ENCODE data around the gene CELF2. TPM values are rescaled to one million over a fixed set of nuclear protein-coding genes. Genes with fewer than 3 reads are reported as not detected.

The CELF2 gene
- total RNA-seq, 2 donors from 2014 or later = 10.4 to 11.2 TPM

DNA sequence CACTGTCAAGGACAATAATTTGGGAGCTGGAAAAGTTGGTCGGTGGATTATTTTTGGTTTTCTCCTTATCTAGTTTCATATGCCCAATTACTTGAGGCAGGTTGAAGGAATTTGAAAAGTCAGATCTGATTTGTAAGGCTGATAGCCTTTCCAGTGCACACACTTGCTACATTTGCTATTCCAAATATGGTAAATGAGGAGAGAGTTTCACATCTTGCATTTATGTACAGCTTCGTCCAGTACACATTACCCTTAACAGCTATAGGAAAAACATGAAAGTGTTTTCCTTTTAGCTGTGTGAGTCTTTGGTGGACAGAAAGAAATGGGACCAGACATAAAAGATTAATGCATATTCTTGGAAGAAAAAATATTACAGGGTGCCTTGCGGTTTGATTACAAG, 201.8 kb downstream of the CELF2 start:
- H3K27ac ChIP-seq = no peak overlapping the region
- WGBS, 2 donors = 79 to 85% methylated on average over 3 of the region's 3 CpGs

DNA sequence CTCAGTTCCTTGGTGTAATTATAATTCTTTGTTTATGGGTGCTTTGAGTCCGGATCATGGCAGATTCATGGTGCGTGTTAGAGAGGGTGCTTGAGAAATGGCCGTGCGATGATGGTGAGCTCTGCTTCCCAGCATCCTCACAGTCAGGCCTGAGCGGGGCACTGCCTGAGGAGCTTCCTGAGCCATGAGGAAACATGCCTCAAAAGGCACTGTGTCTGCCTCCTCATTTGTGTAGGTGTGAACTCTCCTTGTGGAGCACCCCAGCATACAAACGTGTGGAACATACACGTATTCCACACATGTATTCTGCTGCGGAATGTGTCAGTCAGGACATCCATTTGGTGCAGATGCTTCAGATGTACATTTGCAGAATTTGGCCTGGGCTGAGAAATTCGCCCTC, 205.4 kb downstream of the CELF2 start:
- ATAC-seq (no peak), DNase-seq (no peak)
- WGBS, 2 donors = 78 to 86% methylated on average over 9 of the region's 9 CpGs
- H3K4me3 ChIP-seq = no peak overlapping the region
- no peaks in the 10 kb centered on the region for H3K27me3 ChIP-seq
- no peaks in the 10 kb centered on the region for H3K9me3 ChIP-seq
- no peaks in the 10 kb centered on the region for H3K36me3 ChIP-seq (replicated peaks in 1 of 2; ENCODE audit: insufficient read depth in 1 of 2, low read depth in 2 of 2)
- no peak for TF ChIP-seq POLR2A (IDR thresholded peaks at IDR 0.05)
- TF ChIP-seq, protein P1, sequence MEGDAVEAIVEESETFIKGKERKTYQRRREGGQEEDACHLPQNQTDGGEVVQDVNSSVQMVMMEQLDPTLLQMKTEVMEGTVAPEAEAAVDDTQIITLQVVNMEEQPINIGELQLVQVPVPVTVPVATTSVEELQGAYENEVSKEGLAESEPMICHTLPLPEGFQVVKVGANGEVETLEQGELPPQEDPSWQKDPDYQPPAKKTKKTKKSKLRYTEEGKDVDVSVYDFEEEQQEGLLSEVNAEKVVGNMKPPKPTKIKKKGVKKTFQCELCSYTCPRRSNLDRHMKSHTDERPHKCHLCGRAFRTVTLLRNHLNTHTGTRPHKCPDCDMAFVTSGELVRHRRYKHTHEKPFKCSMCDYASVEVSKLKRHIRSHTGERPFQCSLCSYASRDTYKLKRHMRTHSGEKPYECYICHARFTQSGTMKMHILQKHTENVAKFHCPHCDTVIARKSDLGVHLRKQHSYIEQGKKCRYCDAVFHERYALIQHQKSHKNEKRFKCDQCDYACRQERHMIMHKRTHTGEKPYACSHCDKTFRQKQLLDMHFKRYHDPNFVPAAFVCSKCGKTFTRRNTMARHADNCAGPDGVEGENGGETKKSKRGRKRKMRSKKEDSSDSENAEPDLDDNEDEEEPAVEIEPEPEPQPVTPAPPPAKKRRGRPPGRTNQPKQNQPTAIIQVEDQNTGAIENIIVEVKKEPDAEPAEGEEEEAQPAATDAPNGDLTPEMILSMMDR (IDR thresholded peaks at IDR 0.05) = no peak
- H3K27ac ChIP-seq = no peak overlapping the region
- H3K4me1 ChIP-seq = no peaks in the 10 kb centered on the region
- intact Hi-C loops (cut with DNase I) = no loop called here

More for the DNA sequence above, 201.8 kb downstream of the CELF2 start:
- Histone ChIP-seq H3K4me3 (no peak overlapping the region), H3K36me3 (replicated peaks in 1 of 2; ENCODE audit: insufficient read depth in 1 of 2, low read depth in 2 of 2) (no peaks in the 10 kb centered on the region), H3K4me1 (no peaks in the 10 kb centered on the region), H3K9me3 (no peaks in the 10 kb centered on the region), H3K27me3 (no peaks in the 10 kb centered on the region)
- TF ChIP-seq, protein P1 (IDR thresholded peaks at IDR 0.05) = no peak
- TF ChIP-seq POLR2A (IDR thresholded peaks at IDR 0.05) = no peak
- ATAC-seq (no peak), DNase-seq (no peak)
- intact Hi-C loops (cut with DNase I) = no loop called here

DNA sequence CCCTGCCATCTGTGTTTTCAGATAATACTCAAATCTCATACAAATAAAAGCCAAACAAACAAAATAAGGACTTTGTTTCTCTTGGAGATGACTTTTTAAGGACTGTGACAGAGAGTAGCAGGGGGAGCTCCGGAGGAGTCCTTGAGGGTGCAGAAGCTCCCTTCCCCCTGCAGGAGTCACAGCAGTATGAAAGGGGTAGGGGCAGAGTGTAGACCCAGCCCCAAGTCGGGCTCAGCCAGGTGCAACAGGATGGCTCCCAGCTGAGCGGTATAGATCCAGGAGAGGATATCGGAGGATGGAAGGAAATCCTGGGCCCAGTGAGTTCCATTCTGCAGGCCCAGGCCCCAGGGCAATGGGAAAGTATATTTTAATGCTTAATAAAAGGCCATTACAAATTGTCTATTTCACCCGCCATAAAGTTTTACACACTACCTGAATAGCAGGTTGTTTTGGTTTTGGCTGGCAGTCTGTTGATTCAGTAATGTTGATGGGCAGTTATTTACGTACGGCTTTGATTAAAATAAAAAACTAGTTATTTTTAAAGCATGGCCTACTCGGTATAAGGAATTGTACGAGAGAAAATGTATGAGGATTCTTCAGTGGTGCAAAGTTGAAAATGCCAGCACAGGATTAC, 206.0 kb downstream of the CELF2 start:
- 86 to 87% methylated on average over 9 of the region's 9 CpGs for WGBS, 2 donors
- intact Hi-C loops (cut with DNase I) = no loop called here
- no peaks in the 10 kb centered on the region for H3K9me3 ChIP-seq
- no peaks in the 10 kb centered on the region for H3K27me3 ChIP-seq
- DNase-seq = no peak
- H3K4me3 ChIP-seq = no peak overlapping the region
- H3K4me1 ChIP-seq = no peaks in the 10 kb centered on the region
- H3K36me3 ChIP-seq (replicated peaks in 1 of 2; ENCODE audit: insufficient read depth in 1 of 2, low read depth in 2 of 2) = no peaks in the 10 kb centered on the region
- ATAC-seq = no peak
- H3K27ac ChIP-seq = no peak overlapping the region
- TF ChIP-seq POLR2A (IDR thresholded peaks at IDR 0.05) = no peak
- TF ChIP-seq, protein P1 (IDR thresholded peaks at IDR 0.05) = no peak

DNA sequence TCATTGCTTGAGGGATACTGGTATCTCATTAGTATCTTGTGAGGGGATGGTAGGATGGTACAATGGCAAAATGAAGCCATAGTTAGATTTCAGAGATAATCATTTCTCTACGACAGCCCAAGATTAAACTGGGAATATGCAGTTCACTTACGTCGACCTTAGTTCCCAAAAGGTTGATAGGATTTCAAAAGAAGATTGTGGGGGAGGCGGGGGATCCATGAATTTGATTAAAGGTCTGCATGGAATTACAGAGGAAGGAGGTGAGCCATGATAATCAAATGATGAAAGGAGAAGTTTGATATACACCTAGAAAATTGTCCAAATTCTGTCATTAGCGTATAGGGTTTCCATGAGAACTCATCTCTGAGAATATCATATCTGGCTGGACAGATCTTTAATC, 206.6 kb downstream of the CELF2 start:
- DNase-seq = no peak
- no peak overlapping the region for H3K27ac ChIP-seq
- intact Hi-C loops (cut with DNase I) = no loop called here
- H3K36me3 ChIP-seq (replicated peaks in 1 of 2; ENCODE audit: insufficient read depth in 1 of 2, low read depth in 2 of 2) = no peaks in the 10 kb centered on the region
- no peak overlapping the region for H3K4me3 ChIP-seq
- no peak for ATAC-seq
- no peaks in the 10 kb centered on the region for H3K4me1 ChIP-seq
- no peaks in the 10 kb centered on the region for H3K9me3 ChIP-seq
- TF ChIP-seq POLR2A (IDR thresholded peaks at IDR 0.05) = no peak
- TF ChIP-seq, protein P1 (IDR thresholded peaks at IDR 0.05) = no peak
- WGBS, 2 donors = 89 to 95% methylated on average over 5 of the region's 5 CpGs
- H3K27me3 ChIP-seq = no peaks in the 10 kb centered on the region

DNA sequence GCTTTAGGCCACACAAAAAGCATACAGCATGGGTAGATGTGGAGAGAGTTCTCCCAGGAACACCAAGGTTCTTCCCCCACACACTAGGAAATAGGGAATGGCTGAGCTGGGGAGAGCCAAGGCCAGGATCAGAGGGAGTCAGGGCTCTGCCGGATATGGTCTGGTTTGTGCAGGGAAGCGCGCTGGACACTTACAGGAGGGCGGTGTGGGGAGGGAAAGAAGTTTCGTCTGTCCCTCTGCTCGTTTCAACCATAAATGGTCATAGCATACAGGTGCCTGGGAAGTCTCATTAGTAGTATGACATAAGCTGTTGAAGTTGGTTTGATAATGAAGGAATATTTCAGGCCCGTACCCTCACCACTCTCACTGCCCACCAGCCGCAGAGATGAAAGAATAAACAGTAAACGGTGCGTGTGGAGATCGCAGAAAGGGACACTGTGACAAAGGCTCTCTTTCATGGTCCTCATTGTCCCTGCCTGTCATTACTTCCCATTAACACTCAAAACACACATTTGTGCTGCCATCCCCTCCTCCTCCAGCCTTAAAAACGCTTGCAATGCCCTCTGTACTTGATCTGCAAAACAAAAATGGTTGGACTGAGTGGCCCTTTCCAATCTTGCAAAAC, 207.2 kb downstream of the CELF2 start:
- no peaks in the 10 kb centered on the region for H3K9me3 ChIP-seq
- no peak for ATAC-seq
- no peak for DNase-seq
- no peaks in the 10 kb centered on the region for H3K36me3 ChIP-seq (replicated peaks in 1 of 2; ENCODE audit: insufficient read depth in 1 of 2, low read depth in 2 of 2)
- WGBS, 2 donors = 60 to 66% methylated on average over 12 of the region's 12 CpGs
- H3K4me3 ChIP-seq = no peak overlapping the region
- intact Hi-C loops (cut with DNase I) = no loop called here
- TF ChIP-seq POLR2A (IDR thresholded peaks at IDR 0.05) = no peak
- TF ChIP-seq, protein P1 (IDR thresholded peaks at IDR 0.05) = no peak
- H3K27ac ChIP-seq = no peak overlapping the region
- H3K4me1 ChIP-seq = no peaks in the 10 kb centered on the region
- H3K27me3 ChIP-seq = no peaks in the 10 kb centered on the region

Data from body of pancreas (tissue), 4 donors.